SHP77 treated with DMSO at 0.1 percent for 48 hours (cell line): Measurements from ENCODE around the gene SCN9A.
"Not testable (repeated sequence)": the region's sequence is repeated elsewhere in the genome, so short reads cannot be mapped to it uniquely, and the experiment has no call there.

Experiments
- DNase-seq: peaks from one replicate; lab custom pipeline; 2025; lab: John Stamatoyannopoulos, UW

Gene SCN9A

DNA sequence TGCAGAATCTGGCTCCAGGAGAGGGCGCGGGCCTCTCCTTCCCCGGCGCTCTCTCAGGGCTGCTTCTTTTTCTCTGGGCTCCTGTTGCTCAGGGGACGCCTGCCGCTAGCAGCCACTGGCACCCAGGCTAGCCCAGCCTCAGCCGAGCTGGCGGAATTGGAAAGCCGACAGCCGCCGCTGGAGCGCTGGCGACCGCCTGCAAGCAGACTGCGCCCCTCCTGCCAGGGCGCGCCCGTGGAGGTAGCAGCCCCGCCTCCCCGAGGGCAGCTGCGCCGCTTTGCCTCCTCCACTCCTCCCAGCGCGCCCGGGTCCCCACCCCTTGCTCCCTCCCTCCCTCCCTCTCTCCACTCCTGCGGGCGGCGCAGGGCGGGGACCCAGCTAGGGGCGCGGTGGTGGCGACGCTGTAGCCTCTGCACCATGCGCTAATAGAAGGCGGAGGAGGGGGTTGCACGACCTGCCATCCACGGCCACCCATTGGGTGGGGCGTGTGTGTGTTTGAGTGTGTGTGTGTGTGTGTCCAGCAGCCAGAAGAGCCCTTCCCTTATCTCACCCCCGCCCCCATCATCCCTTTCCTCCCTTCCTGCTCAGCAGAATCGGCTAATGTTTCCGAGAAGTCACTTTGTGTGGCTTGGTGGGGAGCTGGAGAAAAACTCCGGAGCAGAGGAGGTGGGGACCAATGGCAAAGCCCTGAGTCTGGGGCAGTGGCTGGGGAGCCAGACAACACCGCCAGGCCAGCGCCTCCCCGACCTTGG is at the start of gene SCN9A:
SCN9A (minus strand) TSS at position 209 of the 752 bp plus-strand sequence. CDS start 64,188 bp downstream, outside the sequence.
- peak; percentile 69 for DNase-seq

DNA sequence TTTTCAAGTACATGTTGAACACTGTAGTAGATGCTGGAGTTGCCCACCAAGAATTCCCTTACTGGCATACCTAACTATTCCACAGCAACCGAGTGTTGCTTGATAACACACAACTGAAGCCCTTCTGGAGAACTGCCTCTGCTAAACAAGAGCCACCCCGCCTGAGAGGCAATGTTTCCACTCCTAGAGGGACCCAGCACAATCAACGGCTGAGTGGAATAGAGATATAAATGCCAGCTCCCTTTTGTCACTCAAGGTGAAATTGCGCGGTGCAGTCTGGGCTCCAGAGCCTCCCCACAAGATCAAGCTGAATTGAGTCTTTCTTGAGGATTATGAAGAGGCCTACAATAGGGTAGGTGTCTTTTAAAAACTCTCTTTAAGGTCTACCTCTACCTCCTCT is 49.1 kb upstream of the SCN9A start:
- DNase-seq, result no peak

DNA sequence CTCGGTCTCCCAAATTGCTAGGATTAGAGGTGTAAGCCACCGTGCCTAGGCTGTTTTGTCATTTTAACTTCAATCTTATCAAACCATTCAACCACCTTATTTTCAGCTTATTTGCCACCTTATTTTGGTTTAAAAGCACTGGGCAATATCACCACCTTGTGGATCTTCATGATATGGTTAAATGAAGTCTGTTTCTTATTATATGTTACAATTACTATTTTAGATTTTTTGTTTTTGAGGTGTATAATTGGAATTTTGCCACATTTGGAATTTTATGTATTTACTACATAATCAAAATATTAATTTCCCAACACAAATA is 43.8 kb upstream of the SCN9A start:
- no peak for DNase-seq

DNA sequence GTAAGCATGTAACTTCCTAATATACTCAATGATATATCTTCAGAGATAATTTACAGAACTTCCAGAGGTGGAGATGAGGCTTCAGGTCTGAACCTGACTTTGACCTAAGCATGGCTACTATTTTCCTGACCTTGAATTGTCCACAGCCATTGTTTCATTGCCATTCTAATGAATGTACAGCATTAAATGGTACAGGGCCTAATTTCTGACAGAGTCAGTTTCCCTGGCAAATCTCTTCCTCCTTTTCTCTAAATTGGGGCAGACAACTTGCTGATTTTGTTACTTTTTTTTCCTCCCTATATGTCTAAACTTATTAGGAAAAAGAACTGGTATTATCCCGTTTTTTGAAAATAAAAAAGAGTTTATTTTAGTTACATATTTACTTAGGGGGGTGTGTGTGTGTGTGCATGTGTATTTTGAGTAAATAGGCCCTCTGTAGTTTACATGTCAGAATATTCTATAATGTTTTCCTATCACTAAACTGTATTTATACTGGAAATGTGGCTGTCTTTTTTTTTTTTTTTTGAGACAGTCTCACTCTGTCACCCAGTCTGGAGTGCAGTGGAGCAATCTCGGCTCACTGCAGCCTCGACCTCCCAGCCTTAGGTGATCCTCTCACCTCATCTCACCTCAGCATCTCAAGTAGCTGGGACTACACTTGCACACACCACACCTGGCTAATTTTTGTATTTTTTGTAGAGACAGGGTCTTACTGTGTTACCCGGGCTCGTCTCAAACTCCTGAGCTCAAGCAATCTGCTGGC is 43.3 kb upstream of the SCN9A start:
- no peak for DNase-seq

DNA sequence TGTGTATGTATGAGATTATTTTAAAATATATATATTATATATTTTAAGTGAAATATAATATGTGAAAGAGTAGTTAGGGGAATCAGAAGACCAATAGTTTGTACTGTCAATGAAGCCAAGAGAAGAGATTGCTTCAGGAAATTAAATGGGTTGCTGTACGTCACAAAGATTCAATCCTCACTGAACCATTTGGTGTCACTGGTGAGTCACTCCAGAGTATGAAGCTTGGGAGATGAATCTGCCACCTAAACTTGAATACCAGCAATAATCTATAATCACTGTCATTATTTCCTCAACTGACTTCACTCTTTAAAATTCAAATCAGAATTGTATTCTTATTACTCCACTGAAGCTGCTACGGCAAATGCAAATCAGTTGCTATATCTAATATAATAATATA is 41.9 kb upstream of the SCN9A start:
- DNase-seq, result no peak

DNA sequence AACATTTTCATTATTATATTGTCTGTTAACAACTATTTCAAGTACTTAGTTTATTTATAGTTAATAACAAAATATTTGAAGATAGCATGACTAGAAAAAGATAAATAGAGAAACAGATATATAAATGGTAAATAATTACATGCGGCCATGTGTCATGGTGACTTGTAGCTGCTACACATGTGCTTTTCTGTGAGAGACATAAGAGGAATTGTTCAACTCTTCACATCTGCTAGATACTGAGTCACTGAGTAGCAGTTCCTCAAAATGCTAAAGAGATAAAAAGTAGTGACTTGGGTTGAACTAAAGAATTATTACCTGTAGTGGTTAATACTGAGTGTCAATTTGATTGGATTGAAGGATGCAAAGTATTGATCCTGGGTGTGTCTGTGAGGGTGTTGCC is 37.5 kb upstream of the SCN9A start:
- no peak for DNase-seq

DNA sequence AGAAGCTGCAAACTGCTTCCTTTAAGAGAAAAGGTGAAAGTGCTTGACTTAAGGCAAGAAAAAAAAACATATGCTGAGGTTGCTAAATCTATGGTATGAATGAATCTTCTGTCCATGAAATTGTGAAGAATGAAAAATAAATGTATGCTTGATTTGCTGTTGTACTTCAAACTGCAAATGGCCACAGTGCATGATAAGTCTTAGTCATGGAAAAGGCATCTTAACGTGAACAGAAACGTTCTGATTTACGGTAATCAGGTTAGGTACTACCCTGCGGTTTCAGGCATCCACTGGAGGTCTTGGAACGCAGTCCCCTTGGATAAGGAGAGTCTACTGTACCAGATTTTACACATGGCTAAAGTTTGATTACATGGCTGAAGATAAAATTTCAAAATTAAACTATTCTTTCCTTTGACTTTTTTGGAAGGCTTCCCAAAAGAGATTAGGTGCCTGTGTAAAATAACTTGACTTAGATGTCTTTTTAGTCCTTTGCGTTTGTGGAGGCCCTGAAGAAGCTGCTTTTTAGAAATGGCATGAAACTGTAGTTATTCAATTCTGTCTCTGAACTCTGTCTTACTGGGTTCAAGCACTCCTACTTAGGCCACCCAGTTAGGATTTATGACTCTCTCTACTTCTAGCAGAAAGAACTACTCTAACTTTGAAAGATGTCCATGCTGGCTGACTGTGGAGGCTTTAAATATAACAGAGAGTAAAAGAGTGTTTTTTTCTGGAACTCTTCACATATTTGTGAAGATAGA is 35.9 kb upstream of the SCN9A start:
- DNase-seq, result no peak

DNA sequence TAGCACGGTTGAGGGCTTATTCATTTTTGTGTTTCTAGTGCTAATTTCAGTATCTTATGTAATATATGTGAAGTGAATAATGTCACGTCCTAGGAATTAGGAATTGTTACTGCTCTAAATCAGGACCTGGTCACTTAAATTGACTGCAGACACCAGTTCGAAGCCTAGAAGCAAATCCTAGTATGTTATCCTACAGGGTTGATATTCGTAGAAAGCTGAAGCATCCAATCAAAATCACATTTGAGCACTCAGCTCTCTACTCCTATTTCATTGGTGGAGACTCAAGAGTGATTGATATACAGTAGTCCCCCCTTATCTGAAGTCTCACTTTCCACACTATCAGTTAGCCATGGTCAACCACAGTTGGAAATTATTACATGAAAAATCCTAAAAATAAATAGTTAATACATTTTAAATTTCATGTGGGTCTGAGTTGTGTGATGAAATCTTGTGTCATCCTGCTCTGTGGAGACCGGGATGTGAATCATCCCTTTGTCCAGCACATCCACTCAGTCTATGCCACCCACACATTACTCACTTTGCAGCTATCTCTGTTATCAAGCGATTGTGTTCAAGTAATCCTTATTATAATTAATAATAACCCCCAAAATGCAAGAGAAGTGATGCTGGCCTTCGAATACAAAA is 35.2 kb upstream of the SCN9A start:
- no peak for DNase-seq

DNA sequence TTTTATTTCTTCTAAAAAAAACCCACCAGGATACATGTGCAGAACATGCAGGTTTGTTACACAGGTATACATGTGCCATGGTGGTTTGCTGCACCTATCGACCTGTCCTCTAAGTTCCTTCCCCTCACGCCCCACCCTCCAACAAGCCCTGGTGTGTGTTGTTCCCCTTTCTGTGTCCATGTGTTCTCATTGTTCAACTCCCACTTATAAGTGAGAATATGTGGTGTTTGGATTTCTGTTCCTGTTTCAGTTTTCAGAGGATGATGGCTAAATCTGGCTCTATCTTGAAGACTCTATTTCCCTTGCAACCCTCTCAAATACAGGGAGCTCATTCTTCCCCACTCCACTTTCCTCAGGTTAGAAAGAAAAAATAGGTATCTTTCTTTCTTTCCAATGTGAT is 32.0 kb upstream of the SCN9A start:
- not testable (repeated sequence) for DNase-seq

DNA sequence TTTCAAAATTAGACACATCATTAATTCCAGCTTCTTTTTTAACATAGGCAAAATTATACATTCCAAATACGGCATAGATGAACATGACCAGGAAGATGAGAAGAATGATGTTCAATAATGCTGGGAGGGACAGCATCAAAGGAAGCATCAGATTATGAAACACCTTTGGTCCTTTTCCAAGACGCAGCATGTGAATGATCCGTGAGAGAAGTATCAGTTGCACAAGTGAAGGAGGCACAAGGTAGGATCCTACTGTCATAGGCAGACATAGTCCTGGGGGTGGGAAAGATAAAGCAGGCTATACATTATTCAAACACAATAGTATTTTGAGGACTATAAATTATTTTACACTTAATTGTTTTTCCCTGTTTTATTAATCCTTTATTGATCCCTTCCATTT is 30.6 kb upstream of the SCN9A start:
- no peak for DNase-seq

DNA sequence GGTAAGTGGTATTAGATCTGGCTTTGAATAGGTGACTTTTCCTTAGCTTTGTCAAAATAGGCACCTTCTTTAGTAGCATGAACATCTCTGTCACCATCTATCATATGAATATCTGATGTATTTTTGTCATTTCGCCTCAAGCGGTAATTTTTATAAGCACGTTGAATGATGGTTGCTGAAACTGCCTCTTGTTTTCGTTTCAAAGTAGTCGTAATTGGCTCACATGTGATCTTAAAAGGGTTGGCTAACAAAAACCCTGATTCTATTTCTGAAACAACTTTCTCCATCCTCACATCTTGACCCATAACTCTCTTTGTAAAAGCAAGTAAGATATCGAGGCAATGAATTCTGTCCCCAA is 29.8 kb upstream of the SCN9A start:
- DNase-seq, result no peak

DNA sequence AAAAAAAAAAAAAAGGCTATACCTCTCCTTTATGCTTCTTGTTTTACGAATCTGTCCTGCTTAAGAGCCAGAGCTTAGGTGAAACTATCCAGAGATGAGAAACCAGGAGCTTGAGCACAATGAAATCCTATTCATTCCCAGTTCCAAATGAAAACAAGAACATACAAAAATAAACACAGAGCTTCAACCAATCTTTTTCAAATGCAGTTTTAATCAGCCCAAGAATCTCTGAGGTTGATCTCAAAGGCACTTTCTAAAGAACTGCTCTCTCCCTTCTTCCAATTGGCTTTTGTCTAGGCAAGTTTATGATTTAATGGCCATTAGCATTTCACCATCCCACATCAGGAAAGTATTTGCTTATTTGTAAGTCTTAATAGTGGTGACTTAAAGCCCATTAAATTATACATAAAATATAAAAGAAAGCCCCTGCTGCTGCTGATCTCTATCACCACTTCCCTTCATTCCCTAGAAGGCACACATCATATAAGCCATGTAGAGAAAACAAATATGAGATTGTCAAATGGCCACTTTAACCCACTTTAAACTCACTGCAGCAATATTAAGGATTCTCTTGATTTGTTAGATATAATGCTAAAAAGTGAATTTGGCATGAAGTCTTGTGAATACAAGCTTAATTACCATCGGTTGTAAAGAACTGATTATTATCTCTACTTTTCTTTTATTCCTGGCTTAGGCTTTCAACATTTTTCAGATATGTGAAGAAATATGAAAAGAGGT is 29.3 kb upstream of the SCN9A start:
- no peak for DNase-seq

DNA sequence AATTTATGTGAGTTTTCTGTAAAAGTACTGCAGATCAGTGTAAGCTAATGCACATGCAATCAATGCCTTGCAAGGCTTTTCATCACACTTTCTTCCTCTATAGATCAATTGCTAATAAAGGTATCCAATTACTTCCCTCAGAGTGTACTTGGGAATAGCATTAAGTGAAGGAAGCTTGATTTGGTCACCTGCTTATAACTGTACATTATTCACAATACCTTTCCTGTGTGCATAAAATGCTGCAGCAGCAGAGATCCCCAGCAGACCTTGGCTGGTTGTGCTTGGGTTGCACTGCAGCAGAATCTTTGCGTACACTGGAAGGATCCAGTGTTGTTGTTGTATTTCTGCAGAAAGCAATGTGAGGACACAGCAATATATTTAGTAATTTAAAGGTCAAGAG is 18.5 kb upstream of the SCN9A start:
- DNase-seq, result no peak

DNA sequence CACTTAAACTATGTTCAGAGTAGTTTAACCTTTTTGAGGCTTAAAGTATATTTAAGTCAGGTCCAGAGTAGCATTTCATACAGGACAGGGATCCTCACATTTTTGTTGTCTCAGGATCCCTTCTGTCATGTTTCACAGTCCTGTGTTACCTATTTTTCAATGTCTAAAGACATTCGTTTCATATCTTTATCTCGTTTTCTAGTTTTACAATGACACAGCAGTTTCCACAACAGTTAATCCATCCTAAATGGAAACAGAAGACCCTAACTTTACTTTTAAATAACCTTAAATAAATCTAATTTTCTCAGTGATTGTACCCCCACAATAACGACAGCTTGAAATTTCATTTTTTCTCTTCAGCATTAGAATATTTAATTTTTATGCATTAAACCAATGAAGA is 17.3 kb upstream of the SCN9A start:
- no peak for DNase-seq

DNA sequence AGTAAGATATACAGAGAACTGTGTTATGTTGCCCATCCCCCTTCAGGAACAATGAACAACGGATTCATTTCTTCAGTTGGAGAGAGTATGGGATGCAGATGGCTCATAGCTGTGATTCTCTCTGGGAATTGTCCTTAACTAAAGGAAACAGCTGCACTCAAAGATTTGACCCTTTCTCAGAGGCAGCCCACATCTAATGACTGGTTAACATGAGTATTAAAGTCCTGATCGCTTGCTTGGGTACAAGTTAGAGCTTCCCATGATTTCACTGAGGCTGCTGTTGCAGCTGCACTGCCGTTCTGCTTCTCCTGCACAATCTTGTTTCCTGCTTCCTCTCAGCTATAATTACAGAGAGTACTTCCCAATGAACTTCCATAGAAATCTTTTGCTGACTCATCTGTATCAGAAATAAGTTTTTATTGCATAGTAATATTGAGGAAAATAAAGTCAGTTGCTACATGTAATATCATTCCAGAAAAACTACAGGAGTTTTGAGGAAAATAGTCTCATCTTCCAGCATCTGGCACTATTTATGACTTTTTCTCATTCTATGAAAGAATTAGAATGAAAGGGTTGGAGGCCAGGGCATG is 12.8 kb upstream of the SCN9A start:
- no peak for DNase-seq

DNA sequence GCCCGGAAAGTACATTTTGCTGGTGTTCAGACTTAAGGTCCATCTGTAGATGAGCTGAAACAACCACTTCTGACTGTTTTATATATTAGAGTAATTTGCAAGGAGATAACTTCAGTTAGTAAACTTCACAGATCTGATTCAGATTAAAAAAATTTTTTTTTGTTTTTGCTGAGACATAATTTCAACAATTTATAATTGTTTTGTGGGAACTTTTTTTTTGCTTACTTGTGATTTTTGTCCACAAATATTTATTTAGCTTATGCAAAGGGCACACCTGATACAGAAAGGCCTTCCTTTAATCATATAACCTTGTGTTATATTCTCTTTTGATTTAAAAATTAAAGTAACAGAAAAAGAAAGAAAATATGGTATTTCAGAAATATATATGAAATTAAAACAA is 9.6 kb upstream of the SCN9A start:
- no peak for DNase-seq

DNA sequence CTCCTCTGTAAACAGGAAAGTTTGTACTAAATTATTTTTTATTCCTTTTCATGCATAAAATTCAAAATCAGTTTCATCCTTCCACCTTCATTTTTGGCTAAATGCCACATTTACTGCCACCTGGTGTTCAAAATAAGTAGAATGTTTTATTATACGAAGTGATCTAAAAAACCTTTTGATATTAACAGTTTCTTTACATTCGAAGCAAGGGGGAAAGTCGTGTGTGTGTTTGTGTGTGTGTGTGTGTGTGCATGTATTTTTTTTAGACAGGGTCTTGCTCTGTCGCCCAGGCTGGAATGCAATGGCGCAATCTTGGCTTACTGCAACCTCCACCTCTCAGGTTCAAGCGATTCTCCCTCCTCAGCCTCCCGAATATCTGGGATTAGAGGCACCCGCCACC is 9.0 kb upstream of the SCN9A start:
- no peak for DNase-seq

DNA sequence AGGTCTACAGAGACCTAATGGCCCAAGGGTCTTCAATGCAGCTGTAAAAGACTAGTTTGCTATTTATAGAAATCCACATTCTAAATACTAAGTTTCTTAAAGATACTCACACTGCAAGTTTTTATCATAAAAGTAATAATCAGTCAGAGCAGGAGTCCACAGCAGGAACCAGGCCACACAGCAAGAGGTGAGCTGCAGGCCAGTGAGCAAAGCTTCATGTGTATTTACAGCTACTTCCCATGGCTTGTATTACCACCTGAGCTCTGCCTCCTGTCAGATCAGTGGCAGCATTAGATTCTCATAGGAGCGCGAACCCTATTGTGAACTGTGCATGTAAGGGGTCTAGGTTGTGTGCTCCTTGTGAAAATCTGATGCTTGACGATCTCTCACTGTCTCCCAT is 6.7 kb upstream of the SCN9A start:
- DNase-seq, result no peak

DNA sequence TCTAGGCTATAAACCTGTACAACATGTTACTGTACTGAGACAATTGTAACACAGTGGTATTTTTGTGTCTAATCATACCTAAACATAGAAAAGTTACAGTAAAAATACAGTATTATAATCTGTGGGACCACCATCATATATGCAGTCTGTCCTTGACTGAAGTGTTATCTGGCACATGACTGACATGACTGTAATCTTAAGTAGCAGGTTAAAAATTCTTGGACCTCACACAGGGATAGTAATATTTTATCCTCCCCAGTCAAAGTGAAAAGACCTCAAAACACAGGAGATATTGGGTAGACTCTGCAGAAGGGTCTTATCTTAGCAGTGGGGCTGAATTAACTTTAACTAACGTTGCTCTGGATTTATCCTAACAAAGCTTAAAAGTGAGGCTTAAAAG is 4.9 kb upstream of the SCN9A start:
- no peak for DNase-seq

DNA sequence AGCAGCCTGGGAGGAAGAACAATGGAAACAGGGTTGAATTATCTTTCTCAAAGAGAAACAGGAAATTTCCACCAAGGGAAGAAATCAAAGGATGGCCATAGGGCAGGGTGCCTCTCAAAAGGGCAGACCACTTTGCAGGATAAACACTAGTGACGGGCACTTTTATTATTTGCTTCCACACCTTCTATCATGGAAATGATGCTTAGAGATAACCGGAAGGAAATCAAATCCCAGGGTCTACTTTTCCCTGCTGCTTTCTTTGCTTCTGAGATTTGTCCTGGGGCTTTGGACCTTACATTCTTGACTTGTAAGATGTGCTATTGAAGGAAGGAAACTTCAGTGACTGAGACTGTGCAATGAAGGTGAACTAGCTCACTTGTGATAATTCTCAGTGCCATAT is 1.1 kb upstream of the SCN9A start:
- no peak for DNase-seq

DNA sequence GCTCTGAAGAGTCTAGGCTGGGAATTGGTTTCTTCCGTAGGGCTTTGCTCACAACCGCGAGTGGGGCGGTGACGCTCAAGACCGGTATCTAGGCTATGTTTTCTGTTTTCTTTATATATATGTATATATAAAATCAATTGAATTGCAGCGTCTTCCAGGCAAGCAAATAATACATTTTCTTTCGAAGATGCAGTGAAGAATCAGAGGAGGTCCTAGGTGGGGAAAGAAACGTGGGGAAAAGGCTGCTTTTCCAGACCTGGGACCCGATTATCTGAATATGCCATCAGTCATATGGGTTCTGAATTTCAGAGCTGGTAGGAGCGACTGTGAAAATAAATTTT is 714 bp upstream of the SCN9A start:
- no peak for DNase-seq
